Cardiac septum (tissue), 1 donor: ENCODE data around the gene HS3ST1. TPM values are rescaled to one million over a fixed set of nuclear protein-coding genes. Genes with fewer than 3 reads are reported as not detected.

Experiments
- DNase-seq: peaks from one replicate; pipeline ENCODE4 v3.0.0-alpha.2; 2020; ENCODE audit warnings: low spot score
- intact Hi-C: fragments of 100-400 bp; cut with DNase I; formaldehyde crosslinking; loops from one replicate; pipeline ENCODE4 v1.14.0; 2022
- microRNA-seq: library from miRNA; unstranded; fragments of <30 nt; microRNA quantifications from one replicate; pipeline ENCODE4 v1.2.0, GENCODE V29; 2020
- total RNA-seq: library from RNA; stranded (reverse); fragmentation: NEBNext Ultra II Directional; extraction: Animal tissue kit (Norgen Biotek cat#: 25700); gene quantifications from one replicate; pipeline ENCODE4 v1.2.1, GENCODE V29; 2021
- donor health status: DM: no; HTN: no; CAD: no.

The HS3ST1 gene
- total RNA-seq, 1 donor from 2014 or later = 1.2 TPM

DNA sequence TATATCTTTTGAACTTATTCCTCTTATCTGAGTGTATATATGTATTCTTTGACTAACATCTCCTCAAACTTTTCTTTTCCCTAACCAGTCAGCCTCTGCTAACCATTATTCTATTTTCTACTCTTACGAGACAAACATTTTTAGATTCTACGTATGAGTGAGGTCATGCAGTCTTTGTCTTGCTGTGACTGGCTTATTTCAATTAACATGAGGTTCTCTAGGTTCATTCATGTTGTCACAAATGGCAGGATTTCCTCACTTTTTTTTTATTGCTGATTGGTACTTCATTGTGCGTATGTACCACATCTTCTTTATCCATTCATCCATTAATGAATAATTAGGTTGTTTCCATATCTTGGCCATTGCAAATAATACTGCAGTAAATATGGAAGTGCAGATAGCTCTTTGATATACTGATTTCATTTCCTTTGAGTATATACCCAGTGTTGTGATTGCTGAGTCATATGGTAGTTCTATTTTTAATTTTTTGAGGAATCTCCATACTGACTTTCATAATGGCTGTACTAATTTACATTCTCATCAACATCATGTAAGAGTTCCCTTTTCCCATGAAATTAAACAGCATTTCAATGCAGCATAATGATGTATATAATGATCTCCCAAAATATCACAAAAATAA, 80.1 kb downstream of the HS3ST1 start:
- DNase-seq = no peak
- intact Hi-C loops = no loop called here

DNA sequence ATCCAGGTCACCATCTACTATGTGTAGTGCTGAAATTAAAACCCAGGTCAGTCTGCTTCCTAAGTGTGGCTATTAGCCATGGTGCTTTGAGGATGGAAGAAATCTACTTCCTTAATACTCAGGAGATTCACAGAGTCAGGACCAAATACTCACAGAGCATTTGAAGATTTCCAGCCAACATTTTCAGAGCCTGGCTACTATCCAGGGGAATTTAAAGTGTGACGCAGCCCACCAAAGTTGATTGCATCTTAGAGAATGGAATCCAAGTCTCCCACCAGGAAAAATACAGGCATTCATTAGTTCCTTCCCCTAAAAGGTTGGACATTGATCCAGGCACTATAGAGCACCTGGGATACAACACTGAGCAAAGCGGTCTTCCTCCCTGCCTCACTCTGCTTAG, 83.8 kb downstream of the HS3ST1 start:
- DNase-seq = no peak
- intact Hi-C loops = no loop called here

DNA sequence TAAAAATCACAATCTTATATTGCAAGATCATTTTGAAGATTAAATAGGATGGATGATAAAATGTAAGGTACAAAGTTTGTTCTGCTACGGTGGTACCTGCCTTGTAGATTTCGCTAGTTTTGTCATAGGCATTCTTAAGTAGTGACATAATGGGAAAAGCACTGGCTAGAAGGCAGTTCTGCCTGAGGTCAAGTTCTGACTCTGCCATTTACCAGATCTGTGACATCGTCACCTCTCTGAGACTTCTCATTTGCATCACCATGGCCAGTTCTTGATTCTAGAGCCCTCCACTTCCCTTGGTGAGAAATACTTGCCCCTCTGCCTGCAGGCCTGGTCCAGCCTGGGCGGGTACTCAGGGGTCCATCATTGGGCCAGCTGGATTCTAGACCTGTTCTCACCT, 85.2 kb downstream of the HS3ST1 start:
- intact Hi-C loops = no loop called here
- DNase-seq = no peak

Small RNAs within 50 kb of the gene (microRNA-seq; reads per million reads assigned to microRNA genes)
- gene MIR572 = not detected
